GM12874 (cell line): ENCODE measurements around the gene MRAS.

ENCODE experiments used
- TF ChIP-seq, protein P1 (sequence below): IDR thresholded peaks from 2 replicates; pipeline ENCODE4 v1.5.1; 2011; ENCODE audit warnings: low read depth, mild to moderate bottlenecking, control low read depth, low read length, moderate library complexity; ENCODE audit not compliant: insufficient read depth

Gene MRAS

GRCh38 chr3:138440121-138440521, 91.7 kb downstream of the MRAS start:
- TF ChIP-seq, protein P1, sequence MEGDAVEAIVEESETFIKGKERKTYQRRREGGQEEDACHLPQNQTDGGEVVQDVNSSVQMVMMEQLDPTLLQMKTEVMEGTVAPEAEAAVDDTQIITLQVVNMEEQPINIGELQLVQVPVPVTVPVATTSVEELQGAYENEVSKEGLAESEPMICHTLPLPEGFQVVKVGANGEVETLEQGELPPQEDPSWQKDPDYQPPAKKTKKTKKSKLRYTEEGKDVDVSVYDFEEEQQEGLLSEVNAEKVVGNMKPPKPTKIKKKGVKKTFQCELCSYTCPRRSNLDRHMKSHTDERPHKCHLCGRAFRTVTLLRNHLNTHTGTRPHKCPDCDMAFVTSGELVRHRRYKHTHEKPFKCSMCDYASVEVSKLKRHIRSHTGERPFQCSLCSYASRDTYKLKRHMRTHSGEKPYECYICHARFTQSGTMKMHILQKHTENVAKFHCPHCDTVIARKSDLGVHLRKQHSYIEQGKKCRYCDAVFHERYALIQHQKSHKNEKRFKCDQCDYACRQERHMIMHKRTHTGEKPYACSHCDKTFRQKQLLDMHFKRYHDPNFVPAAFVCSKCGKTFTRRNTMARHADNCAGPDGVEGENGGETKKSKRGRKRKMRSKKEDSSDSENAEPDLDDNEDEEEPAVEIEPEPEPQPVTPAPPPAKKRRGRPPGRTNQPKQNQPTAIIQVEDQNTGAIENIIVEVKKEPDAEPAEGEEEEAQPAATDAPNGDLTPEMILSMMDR = no peak

DNA sequence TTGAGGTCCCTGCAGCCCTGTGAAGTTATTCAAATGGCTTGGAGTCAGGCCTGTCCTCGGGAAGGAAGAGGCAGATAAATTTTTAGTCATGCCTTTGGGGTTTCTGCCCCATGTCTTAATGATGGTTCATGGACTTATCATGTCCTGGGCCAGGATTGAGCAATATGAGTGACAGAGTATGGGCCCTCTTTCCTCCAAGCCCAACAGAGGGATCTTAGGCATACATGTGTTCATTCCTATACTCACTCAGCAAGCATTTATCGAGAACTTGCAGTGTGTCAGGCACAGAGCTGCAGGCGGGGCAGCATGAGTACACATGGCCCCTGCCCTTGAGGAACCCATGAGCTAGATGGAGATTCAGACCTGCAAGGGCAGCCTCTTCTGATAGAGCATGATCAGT, 92.2 kb downstream of the MRAS start:
- TF ChIP-seq, protein P1 = no peak

DNA sequence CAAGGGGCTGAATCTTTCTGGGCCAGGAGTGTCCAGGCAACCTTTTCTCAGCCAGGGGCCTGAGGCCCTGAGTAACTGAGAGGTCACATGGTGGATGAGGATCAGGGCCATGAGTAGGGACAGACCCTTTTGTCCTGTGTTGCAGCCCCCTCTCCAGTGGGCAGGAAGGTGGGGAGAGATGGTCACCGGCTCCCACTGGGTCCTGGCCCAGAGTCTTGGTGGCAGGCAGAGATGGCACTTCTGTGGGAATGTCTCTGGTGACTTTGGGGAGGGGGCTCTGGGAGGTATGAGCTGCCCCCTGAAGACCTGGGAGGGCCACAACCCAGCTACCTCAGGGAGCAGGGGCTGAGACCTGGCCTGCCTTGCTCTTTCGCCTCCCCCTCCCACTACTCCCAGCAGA, 92.9 kb downstream of the MRAS start:
- TF ChIP-seq, protein P1 = no peak

DNA sequence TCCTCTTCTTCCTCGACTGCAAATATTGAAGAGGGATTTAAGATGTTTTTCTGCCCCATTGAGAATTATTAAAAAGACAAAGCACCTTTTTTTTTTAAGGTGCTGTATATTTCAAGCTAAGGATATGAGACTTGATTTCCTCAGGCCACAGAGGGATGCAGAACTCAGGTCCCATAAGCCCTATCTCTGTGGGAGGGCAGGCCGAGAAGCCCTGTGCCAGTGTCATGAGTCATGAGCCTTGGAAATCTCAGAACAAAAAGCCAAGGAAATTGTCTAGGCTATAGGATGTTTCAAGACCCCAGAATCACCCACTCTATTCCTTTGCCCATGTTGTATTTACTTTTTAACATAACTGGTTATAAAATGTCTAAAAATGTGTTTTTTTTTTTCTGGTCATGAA, 93.4 kb downstream of the MRAS start:
- TF ChIP-seq, protein P1 = no peak

DNA sequence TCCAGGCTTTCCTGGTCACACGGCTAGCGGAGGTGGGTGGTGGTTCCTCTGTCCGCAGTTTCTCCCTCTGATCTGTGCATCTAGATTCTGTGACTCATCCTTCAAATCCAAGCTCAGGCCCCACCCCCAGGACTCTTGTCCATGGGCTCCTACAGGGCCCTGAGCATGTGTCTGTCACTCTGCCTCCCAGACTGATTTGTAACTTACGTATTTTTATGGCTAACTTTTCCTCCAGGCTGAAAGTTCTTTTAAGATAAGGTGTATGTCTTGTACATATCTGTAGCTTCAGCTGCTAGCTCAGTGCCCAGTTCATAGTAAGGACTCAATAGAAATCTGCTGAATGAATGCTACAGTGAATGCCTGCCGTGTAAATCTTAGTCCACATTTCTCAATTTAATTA, 94.1 kb downstream of the MRAS start:
- TF ChIP-seq, protein P1 = no peak

DNA sequence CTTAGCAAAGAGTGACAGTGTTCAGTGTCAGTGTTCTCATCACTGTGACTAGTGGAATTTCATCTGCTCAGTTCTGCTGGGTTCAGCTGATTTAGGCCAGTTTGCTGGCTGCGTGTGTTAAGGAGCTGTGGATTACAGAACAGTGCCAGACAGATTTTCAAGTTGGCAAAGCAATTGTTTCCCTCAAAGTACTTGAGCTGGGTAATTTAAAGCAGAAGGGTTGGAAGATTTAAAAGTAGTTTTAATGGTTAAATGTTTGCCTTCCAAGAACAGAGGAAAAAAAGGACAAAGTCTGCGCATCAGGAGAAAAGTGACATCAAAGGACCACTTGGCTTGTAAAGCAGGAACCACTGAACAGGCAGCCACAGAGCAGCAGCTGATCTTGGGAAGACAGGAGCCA, 94.7 kb downstream of the MRAS start:
- TF ChIP-seq, protein P1 = no peak

DNA sequence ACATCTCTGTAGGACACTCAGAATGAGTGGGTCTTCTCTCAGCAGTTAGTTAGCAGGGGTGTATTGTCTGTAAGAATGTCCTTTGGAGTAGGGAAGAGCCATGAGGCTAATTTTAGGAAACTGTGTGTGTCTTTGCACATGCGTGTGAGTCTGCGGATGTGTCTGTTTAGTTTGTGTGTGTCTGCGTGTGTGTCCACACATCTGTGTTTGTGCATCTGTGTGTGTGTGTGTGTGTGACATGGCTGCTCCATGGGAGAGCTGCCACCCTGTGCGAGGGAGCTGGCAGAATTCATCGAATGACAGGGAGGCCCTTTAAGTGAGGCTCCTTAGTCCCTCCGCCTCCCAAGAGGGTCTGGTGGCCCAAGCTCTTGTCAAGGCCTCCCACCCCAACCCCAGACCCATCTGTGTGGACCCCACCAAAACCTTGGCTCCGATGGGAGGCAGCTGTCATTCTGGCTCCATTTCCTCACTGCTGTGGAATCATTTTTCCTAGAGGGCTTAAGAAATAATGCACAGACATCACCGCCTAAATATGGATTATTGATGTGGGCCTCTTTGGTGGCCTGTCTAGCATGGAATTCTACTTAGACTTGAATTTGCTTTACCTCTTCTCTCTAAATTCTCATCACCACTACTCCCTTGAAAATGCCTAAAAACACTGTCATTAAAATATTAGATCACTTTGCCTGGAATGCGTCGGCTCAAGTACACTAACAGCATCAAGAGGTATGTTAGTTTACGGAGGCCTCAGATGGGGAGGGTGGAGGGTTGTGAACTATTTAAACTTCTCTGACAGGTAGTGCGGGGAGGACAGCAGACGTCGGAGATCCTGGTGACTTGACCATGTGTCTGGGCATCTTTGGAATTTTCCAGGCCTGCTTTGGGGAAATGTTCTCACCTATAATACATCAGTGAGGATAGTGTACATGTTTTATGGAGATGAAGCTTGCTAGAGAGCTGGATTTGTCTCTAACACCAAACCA, 95.4 kb downstream of the MRAS start:
- TF ChIP-seq, protein P1 = no peak
